Pancreas (tissue), 10 donors: Measurements from ENCODE around the gene ABR. TPM values are rescaled to one million over a fixed set of nuclear protein-coding genes. Genes with fewer than 3 reads are reported as not detected.

ENCODE experiments used
- ATAC-seq, 4 donors: fragments of 200-7000 bp; cut with Tn5 transposase; one replicate each; pipeline versions ENCODE4 v1.8.0 to v1.9.1; 2020; ENCODE audit warnings: mild to moderate bottlenecking in 4 of 4, moderate library complexity in 4 of 4
- DNase-seq, 6 donors: peaks; one replicate each; pipeline ENCODE4 v3.0.0-alpha.2; 2020
- FAIRE-seq: peaks from 2 replicates; lab custom pipeline; 2012; peaks lifted over from hg19 to GRCh38; lab: Jason Lieb, UNC
- H3K27ac ChIP-seq, 4 donors: fragments of 200-600 bp; sonication (generic); 1 replicate in 3 of 4; 2 replicates in 1 of 4; pipeline versions ENCODE4 v1.5.0 to v1.8.0; 2020
- H3K27me3 ChIP-seq, 4 donors: fragments of 200-600 bp; one replicate each; pipeline ENCODE4 v1.8.0; 2021
- H3K36me3 ChIP-seq, 3 donors: fragments of 200-600 bp; sonication (generic) in 1 of 3; one replicate each; pipeline versions ENCODE4 v1.5.0 to v1.8.0; 2020 to 2021
- H3K4me1 ChIP-seq, 3 donors: fragments of 200-600 bp; one replicate each; pipeline ENCODE4 v1.8.0; 2021
- H3K4me3 ChIP-seq, 4 donors: fragments of 200-600 bp; sonication (generic) in 2 of 4; one replicate each; pipeline versions ENCODE4 v1.5.0 to v1.8.0; 2020 to 2021
- H3K9me3 ChIP-seq, 4 donors: fragments of 200-600 bp; one replicate each; pipeline ENCODE4 v1.8.0; 2021
- WGBS, 2 donors: extraction: QIAGEN DNeasy Blood & Tissue Kit; methylation state at CpG; one replicate each; pipeline ENCODE4 v1.1.7; 2013; 5-methylcytosine and 5-hydroxymethylcytosine counted together
- intact Hi-C, 3 donors: fragments of 100-400 bp; cut with DNase I; formaldehyde crosslinking; loops; one replicate each; pipeline versions ENCODE4 v1.11.1 to v1.14.2; 2022
- polyA plus RNA-seq, 2 donors: library from polyadenylated mRNA; stranded (reverse); fragments of 200-250 nt; gene quantifications; one replicate each; pipeline ENCODE4 v1.2.3, GENCODE V29; 2013
- total RNA-seq, 6 donors: library from RNA; stranded (reverse); fragmentation: NEBNext Ultra II Directional in 4 of 6; extraction: Animal tissue kit (Norgen Biotek cat#: 25700) in 4 of 6; gene quantifications; one replicate each; pipeline versions ENCODE4 v1.2.1 to v1.2.4, GENCODE V29; 2021 to 2023
- TF ChIP-seq, protein P1 (sequence below), 4 donors: fragments of 200-600 bp; sonication (generic) in 3 of 4; IDR thresholded peaks; one replicate each; pipeline versions ENCODE4 v1.5.0 to v1.8.0; 2021; ENCODE audit warnings: antibody characterized with exemption in 4 of 4
- donor health status: healthy with polysubstance abuse.
- donor health status: DM: no; HTN: no; CAD: no; lungs with moderate emphysema.
- donor health status: DM: no; HTN: no; CAD: no.
- donor health status: control.
- donor health status: control.
- donor health status: Bipolar disorder and iron deficiency.
- donor health status: DM: yes; HTN: yes; CAD: no.
- donor health status: DM: no; HTN: no; CAD: no.
- donor health status: DM: no; HTN: no; CAD: no.
- donor health status: DM: yes; HTN: yes; CAD: no.

Gene ABR
- total and polyA plus RNA-seq, 8 donors: 15.4 to 65.7 (median 28.4) TPM

- Histone ChIP-seq H3K4me3 (no peak overlapping the region), H3K4me1 (peaks cover 8 to 11% (median 9%) of the 10 kb centered on the region in 3 donors), H3K27me3 (no peaks in the 10 kb centered on the region), H3K9me3 (no peaks in the 10 kb centered on the region), H3K27ac (no peak overlapping the region), H3K36me3 (peaks cover 0 to 7% (median 0%) of the 10 kb centered on the region in 3 donors)
- FAIRE-seq: no peak
- TF ChIP-seq, protein P1, sequence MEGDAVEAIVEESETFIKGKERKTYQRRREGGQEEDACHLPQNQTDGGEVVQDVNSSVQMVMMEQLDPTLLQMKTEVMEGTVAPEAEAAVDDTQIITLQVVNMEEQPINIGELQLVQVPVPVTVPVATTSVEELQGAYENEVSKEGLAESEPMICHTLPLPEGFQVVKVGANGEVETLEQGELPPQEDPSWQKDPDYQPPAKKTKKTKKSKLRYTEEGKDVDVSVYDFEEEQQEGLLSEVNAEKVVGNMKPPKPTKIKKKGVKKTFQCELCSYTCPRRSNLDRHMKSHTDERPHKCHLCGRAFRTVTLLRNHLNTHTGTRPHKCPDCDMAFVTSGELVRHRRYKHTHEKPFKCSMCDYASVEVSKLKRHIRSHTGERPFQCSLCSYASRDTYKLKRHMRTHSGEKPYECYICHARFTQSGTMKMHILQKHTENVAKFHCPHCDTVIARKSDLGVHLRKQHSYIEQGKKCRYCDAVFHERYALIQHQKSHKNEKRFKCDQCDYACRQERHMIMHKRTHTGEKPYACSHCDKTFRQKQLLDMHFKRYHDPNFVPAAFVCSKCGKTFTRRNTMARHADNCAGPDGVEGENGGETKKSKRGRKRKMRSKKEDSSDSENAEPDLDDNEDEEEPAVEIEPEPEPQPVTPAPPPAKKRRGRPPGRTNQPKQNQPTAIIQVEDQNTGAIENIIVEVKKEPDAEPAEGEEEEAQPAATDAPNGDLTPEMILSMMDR (IDR thresholded peaks at IDR 0.05): no peak
- WGBS, 2 donors: 84 to 91% methylated on average over 10 of the region's 10 CpGs
- no peak for ATAC-seq
- DNase-seq: peak in 1 of 6 donors; percentile 15
- intact Hi-C loops: no loop called here
Observed at GRCh38 chr17:1010086-1010450, 169.7 kb downstream of the ABR start.

DNA sequence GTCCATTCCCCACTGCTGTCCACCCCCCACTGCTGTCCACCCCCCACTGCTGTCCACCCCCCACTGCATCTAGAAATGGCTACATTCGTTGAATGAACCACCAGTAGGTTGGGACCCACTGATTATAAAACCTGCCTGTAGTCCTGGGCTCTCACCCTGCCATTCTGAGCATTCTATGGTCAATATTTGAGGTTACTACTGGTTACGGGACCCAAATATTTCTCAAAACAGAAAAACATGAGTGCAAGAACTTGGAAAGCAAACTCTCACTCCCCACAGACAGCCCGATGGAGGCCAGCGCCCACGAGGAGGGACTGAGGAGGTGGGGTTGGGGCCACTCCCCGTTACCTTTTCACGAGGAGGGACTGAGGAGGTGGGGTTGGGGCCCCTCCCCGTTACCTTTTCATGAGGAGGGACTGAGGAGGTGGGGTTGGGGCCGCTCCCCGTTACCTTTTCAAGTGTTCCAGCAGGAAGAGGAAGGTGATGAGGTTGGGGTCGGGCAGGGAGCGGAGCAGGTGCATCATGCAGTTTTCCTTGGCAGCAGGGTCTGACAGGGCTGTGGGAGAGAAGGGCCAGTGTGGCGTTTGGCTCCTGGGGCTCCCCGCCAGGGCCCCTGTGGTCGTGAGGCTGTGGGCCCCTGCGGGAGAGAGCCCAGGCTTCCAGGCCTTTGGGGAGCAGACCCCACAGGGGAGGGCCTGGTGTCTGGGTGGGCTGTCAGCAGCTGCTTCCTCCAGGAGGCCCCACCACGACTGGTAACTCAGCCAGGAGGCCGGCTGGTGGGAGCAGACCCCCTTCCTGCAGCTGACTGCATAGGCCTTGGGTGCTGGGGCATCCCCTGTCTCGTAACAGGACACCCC lies 170.3 kb downstream of the ABR start:
- intact Hi-C loops: no loop called here
- peaks cover 15 to 17% (median 15%) of the 10 kb centered on the region in 3 donors for H3K4me1 ChIP-seq
- H3K36me3 ChIP-seq: peaks cover 0 to 7% (median 0%) of the 10 kb centered on the region in 3 donors
- TF ChIP-seq, protein P1 (IDR thresholded peaks at IDR 0.05): no peak
- H3K27ac ChIP-seq: no peak overlapping the region
- H3K4me3 ChIP-seq: no peak overlapping the region
- no peaks in the 10 kb centered on the region for H3K27me3 ChIP-seq
- no peak for ATAC-seq
- no peak for FAIRE-seq
- no peaks in the 10 kb centered on the region for H3K9me3 ChIP-seq
- WGBS, 2 donors: 76 to 84% methylated on average over 19 of the region's 19 CpGs
- DNase-seq: peak in 2 of 6 donors; percentile 19 to 71

DNA sequence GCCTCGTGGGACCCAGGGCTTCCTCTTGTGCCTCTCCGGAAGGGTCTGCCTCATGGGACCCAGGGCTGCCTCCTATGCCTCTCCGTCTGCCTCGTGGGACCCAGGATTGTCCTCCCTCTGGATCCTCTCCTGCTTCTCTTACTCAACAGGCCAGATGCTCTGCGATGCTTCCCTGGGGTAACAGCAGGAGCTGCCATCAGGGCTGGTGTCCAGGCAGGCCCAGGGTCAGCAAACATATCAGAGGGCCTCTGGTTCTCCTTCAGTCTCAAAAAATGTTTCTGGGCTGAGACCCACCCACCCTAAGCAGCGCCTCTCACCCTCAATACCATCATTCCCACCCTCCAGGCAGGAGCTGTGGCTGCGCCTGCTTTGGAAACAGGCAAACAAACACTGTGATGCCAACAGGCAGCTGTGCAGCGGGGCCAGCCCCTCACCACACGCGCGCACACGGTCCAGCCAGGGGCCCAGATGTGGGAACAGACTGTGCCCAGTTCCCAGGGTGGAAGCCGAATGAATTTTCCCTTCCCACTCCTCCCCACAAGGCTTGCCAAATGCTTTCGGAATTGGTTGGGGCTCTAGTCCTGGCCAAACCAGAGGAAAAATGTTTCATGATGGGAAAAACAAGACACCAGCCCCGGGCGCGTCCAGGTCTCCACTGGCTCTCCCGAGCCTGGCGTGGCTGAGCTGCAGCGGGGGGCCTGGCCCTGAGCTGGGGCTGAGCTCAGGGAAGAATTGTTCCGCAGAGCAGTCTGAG lies 171.6 kb downstream of the ABR start:
- peaks cover 0 to 9% (median 0%) of the 10 kb centered on the region in 3 donors for H3K36me3 ChIP-seq
- TF ChIP-seq, protein P1 (IDR thresholded peaks at IDR 0.05): no peak
- ATAC-seq: no peak

GRCh38 chr17:1007310-1008007 lies 172.3 kb downstream of the ABR start:
- ATAC-seq: no peak
- TF ChIP-seq, protein P1 (IDR thresholded peaks at IDR 0.05): no peak
- no peaks in the 10 kb centered on the region for H3K27me3 ChIP-seq
- intact Hi-C loops: no loop called here
- peaks cover 0 to 16% (median 0%) of the 10 kb centered on the region in 3 donors for H3K36me3 ChIP-seq
- FAIRE-seq: no peak
- H3K9me3 ChIP-seq: no peaks in the 10 kb centered on the region
- 86 to 88% methylated on average over 14 to 16 of the region's 16 CpGs for WGBS, 2 donors
- H3K27ac ChIP-seq: no peak overlapping the region
- H3K4me1 ChIP-seq: peaks cover 17 to 24% (median 18%) of the 10 kb centered on the region in 3 donors
- DNase-seq: peak in 3 of 6 donors; percentile 21 to 60 (median 52)
- no peak overlapping the region for H3K4me3 ChIP-seq

More for the DNA sequence above, 171.6 kb downstream of the ABR start:
- H3K4me3 ChIP-seq: no peak overlapping the region
- DNase-seq (peak in 2 of 6 donors; percentile 53 to 77), FAIRE-seq (no peak)
- 94 to 98% methylated on average over 21 of the region's 21 CpGs for WGBS, 2 donors
- intact Hi-C loops: no loop called here
- no peaks in the 10 kb centered on the region for H3K9me3 ChIP-seq
- H3K27ac ChIP-seq: no peak overlapping the region
- H3K27me3 ChIP-seq: no peaks in the 10 kb centered on the region
- peaks cover 17 to 24% (median 18%) of the 10 kb centered on the region in 3 donors for H3K4me1 ChIP-seq
